SK-N-SH treated with all-trans-retinoic acid at 6 μM for 48 hours (cell line): Measurements from ENCODE around the gene ABCF2.

Experiments
- ARNTL ChIP-seq: fragments of 450-650 bp; formaldehyde crosslinking; IDR thresholded peaks from 2 replicates; pipeline ENCODE4 v1.5.0; 2020; ENCODE audit warnings: low read depth, mild to moderate bottlenecking, moderate library complexity, borderline replicate concordance
- CSRNP3 ChIP-seq: fragments of 250-450 bp; sonication (Bioruptor Pico); IDR thresholded peaks from 2 replicates; pipeline ENCODE4 v1.5.1; 2021; ENCODE audit warnings: mild to moderate bottlenecking, moderate library complexity
- GLIS3 ChIP-seq: fragments of 250-450 bp; sonication (Bioruptor Pico); IDR thresholded peaks from 2 replicates; pipeline ENCODE4 v1.5.0; 2020; ENCODE audit warnings: mild to moderate bottlenecking, moderate library complexity
- RARB ChIP-seq: fragments of 250-450 bp; sonication (Bioruptor Pico); IDR thresholded peaks from 2 replicates; pipeline ENCODE4 v1.8.0; 2021; ENCODE audit warnings: mild to moderate bottlenecking, moderate library complexity
- TCF4 ChIP-seq: fragments of 250-450 bp; sonication (Bioruptor Pico); IDR thresholded peaks from 2 replicates; pipeline ENCODE4 v1.8.0; 2021; ENCODE audit warnings: mild to moderate bottlenecking, moderate library complexity, borderline replicate concordance
- TOX ChIP-seq: fragments of 250-450 bp; sonication (Bioruptor Pico); IDR thresholded peaks from 2 replicates; pipeline ENCODE4 v1.8.0; 2021; ENCODE audit warnings: mild to moderate bottlenecking, moderate library complexity, borderline replicate concordance
- ZFP3 ChIP-seq: fragments of 250-450 bp; sonication (Bioruptor Pico); IDR thresholded peaks from 2 replicates; pipeline ENCODE4 v1.5.0; 2020; ENCODE audit warnings: mild to moderate bottlenecking, moderate library complexity
- ZFP30 ChIP-seq: fragments of 450-650 bp; formaldehyde crosslinking; IDR thresholded peaks from 2 replicates; pipeline ENCODE4 v1.5.0; 2022; ENCODE audit warnings: mild to moderate bottlenecking, moderate library complexity
- ZNF565 ChIP-seq: fragments of 450-650 bp; formaldehyde crosslinking; conservative IDR thresholded peaks from 2 replicates; pipeline ENCODE4 v1.5.0; 2020; ENCODE audit warnings: low read depth, mild to moderate bottlenecking, moderate library complexity
- ZNF70 ChIP-seq: fragments of 450-650 bp; formaldehyde crosslinking; IDR thresholded peaks from 2 replicates; pipeline ENCODE4 v1.5.0; 2020; ENCODE audit warnings: mild to moderate bottlenecking, moderate library complexity

DNA sequence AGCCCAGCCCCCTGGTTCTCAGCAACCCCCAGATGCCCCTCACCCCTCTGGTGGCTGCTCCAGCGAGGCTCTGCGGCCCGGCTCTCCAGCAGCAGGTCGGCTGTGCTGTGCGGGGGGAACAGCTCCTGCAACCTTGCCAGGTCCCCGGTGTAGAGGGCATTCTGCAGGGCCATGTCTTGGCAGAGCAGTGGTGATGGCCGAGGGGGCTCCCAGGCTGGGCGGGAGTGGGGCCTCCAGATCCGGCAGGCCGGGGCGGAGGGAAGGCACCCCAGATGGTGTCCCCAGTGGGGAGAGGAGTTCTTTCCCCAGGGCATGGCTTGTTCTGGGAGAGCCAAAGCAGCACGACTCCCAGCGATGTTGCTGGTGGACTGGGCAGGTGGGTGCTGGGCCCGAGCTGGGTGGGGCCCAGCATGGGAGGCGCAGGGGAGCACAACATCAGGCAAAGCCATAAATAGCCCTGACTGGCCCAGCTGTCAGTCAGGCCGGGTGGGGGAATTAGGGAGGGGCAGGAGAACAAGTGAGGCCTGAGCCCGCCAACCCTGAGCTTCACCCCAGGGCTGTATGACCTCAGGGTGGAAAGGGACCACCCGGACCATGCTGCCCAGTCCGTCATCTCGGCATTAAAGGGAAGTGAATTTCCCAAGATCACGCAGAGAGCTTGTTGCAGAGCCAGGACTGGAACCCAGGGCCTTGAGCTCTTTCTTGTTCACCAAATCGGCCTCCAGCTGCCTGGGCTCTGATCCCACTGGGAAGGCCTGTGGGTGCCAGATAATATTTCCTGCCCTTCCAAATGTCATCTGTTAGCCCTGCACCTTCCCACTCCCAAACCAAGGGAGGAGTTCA is 39.4 kb downstream of the ABCF2 start:
- no peak for TF ChIP-seq RARB (CRISPR knock-in tag)
- no peak for TF ChIP-seq GLIS3 (CRISPR knock-in tag)
- TF ChIP-seq TOX (CRISPR knock-in tag): no peak
- no peak for TF ChIP-seq ARNTL (CRISPR knock-in tag)
- no peak for TF ChIP-seq ZFP3
- no peak for TF ChIP-seq CSRNP3
- no peak for TF ChIP-seq ZFP30 (CRISPR knock-in tag)
- TF ChIP-seq ZNF565 (CRISPR knock-in tag): no peak
- TF ChIP-seq TCF4: no peak
- TF ChIP-seq ZNF70 (CRISPR knock-in tag): no peak
